ENCODE measurements around the gene CLIP2.
A peak's percentile ranks its signal among the peaks of the same experiment; 100 is the strongest.

Gene CLIP2

DNA sequence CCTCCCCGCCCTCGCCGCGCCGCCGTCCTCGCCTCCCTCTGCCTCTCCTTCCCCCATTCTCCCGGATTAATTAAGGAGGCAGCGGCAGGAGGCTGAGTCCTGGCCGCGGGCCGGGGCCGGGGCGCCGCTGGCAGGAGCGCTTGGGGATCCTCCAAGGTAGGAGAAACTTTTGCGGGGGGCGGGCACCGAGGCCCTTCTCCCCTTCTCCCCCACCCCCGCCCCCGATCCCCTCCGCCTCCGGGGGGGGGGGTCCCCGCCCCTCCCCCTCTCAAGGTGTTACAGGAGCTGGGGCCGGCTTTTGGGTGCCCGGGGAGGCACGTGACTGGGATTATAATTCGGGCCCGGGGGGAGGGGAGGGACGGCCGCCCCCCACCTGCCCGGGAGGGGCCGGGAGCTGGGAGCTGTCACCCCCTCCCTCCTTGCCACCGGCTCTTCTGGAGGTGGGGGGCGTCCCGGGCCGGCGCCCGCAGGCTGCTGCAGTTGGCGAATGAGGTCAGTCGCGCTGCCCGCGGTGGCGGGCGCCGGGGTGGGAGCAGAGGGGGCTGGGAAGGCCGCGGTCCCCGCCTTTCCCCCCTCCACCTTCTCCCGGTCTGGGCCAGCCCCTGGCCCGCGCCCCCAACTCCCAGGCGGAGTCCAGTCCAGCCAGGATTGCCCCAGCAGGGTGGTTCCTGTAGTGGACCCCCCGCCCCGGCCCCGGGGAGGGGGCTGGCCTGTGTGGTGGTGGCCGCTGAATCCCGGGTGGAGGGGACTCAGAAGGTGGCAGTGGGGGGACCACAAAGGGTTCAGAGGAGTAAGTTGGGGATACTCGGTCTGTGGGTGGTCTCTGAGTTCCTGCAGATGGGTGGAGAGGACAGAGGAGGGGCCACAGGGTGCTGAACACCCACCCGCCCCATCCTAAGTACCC, 165.1 kb downstream of the CLIP2 start:
- peak overlapping the region; percentile 71 for H3K4me3 ChIP-seq (ENCODE audit: low read length)
- DNase-seq (ENCODE audit: low read depth): no peak
- TF ChIP-seq, protein P1, sequence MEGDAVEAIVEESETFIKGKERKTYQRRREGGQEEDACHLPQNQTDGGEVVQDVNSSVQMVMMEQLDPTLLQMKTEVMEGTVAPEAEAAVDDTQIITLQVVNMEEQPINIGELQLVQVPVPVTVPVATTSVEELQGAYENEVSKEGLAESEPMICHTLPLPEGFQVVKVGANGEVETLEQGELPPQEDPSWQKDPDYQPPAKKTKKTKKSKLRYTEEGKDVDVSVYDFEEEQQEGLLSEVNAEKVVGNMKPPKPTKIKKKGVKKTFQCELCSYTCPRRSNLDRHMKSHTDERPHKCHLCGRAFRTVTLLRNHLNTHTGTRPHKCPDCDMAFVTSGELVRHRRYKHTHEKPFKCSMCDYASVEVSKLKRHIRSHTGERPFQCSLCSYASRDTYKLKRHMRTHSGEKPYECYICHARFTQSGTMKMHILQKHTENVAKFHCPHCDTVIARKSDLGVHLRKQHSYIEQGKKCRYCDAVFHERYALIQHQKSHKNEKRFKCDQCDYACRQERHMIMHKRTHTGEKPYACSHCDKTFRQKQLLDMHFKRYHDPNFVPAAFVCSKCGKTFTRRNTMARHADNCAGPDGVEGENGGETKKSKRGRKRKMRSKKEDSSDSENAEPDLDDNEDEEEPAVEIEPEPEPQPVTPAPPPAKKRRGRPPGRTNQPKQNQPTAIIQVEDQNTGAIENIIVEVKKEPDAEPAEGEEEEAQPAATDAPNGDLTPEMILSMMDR (conservative IDR thresholded peaks at IDR 0.05; ENCODE audit: low read length): no peak

DNA sequence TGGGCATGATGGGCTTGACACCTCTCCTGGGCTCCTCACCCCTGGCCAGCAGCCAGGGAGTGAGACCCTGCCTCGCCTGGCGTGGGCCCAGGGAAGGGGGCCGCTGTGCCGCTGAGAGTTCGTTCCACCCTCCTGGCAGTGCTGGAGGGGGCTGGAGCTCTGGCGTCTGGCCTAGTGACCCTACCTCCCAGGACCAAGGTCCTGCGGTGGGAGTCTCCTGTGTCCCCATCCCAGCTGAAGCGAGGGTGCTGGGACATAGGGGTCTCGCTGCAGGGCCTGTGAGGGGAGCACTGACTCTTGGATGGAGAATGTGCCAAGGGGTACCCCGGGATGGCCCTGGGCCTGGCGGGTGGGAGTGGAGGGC, 165.7 kb downstream of the CLIP2 start:
- TF ChIP-seq, protein P1 (conservative IDR thresholded peaks at IDR 0.05; ENCODE audit: low read length): no peak
- peak overlapping the region; percentile 71 for H3K4me3 ChIP-seq (ENCODE audit: low read length)
- no peak for DNase-seq (ENCODE audit: low read depth)

DNA sequence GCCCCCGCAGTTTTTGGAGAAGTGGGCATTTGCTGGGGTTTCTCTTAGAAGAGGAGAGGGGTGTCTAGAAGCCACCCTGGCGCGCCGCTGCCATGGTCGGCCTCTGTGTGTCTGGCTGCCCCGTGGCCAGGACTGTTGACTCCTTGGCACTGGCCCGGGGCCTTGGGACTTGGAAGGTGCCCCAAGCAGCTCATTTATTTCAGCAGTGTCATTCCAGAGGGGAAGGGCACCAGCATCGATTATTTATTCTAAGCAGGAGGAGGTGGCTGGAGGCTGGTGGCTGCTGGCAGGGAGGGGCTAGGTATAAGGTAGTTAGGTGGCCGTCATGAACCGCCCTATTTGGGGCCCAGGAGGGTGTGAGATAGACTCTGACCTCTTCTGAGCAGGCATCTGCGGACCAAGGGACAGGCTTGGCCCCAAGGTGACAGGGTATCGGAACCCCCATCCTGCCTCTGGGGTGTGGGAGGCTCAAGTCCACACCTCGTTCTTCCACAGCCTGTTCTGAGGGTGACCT, 166.1 kb downstream of the CLIP2 start:
- TF ChIP-seq, protein P1 (conservative IDR thresholded peaks at IDR 0.05; ENCODE audit: low read length): no peak
- DNase-seq (ENCODE audit: low read depth): no peak
- H3K4me3 ChIP-seq (ENCODE audit: low read length): no peak overlapping the region; the same call in 1 of the 2 replicates
